HepG2 (cell line): Measurements from ENCODE around the gene MPV17L2. TPM values are rescaled to one million over a fixed set of nuclear protein-coding genes. Genes with fewer than 3 reads are reported as not detected.

Source experiments
- CEBPG ChIP-seq: IDR thresholded peaks from 2 replicates; pipeline ENCODE4 v1.6.1; 2016
- GLI4 ChIP-seq: sonication (generic); formaldehyde crosslinking; IDR thresholded peaks from 2 replicates; pipeline ENCODE4 v1.5.1; 2020; ENCODE audit warnings: missing genetic modification reagents, mild to moderate bottlenecking, moderate library complexity, borderline replicate concordance
- NCOA2 ChIP-seq: sonication (generic); formaldehyde crosslinking; IDR thresholded peaks from 2 replicates; pipeline ENCODE4 v1.8.0; 2022; ENCODE audit warnings: inconsistent platforms
- PPARG ChIP-seq: conservative IDR thresholded peaks from 2 replicates; pipeline ENCODE4 v1.6.1; 2016; ENCODE audit warnings: missing biosample characterization, missing genetic modification reagents
- RAD51 ChIP-seq: fragments of 450-650 bp; IDR thresholded peaks from 2 replicates; pipeline ENCODE4 v1.6.1; 2016; ENCODE audit warnings: borderline replicate concordance
- ZNF12 ChIP-seq: sonication (generic); formaldehyde crosslinking; IDR thresholded peaks from 2 replicates; pipeline ENCODE4 v1.5.0; 2020; ENCODE audit warnings: missing genetic modification reagents
- ZNF20 ChIP-seq: sonication (generic); formaldehyde crosslinking; IDR thresholded peaks from 2 replicates; pipeline ENCODE4 v1.4.0; 2020; ENCODE audit warnings: mild to moderate bottlenecking, moderate library complexity, missing genetic modification reagents
- ZNF350 ChIP-seq: sonication (generic); formaldehyde crosslinking; IDR thresholded peaks from 2 replicates; pipeline ENCODE4 v1.4.0; 2020; ENCODE audit warnings: mild to moderate bottlenecking, low read depth, missing genetic modification reagents, borderline replicate concordance
- ZNF431 ChIP-seq: sonication (generic); formaldehyde crosslinking; IDR thresholded peaks from 2 replicates; pipeline ENCODE4 v1.9.0; 2022; ENCODE audit warnings: missing genetic modification reagents, low read depth, mild to moderate bottlenecking, borderline replicate concordance
- ZNF543 ChIP-seq: sonication (generic); formaldehyde crosslinking; IDR thresholded peaks from 2 replicates; pipeline ENCODE4 v1.4.0; 2020; ENCODE audit warnings: mild to moderate bottlenecking, missing genetic modification reagents
- ZNF879 ChIP-seq: sonication (generic); formaldehyde crosslinking; IDR thresholded peaks from 2 replicates; pipeline ENCODE4 v1.8.1; 2023; ENCODE audit warnings: missing genetic modification reagents
- polyA plus RNA-seq, 8 experiments: library from polyadenylated mRNA; depleted of rRNA in 3 of 8; stranded (reverse) in 7 of 8; unstranded in 1 of 8; fragments of >200 nt; fragmentation: Illumina TruSeq in 4 of 8; extraction: Trizol in 4 of 8; gene quantifications; 2 replicates each; pipeline versions ENCODE4 v1.2.1 to v1.2.3, GENCODE V29; 2011 to 2016; ENCODE audit warnings: low read depth in 4 of 8, missing spikeins in 1 of 8, mixed read lengths in 1 of 8; ENCODE audit not compliant: insufficient read depth in 1 of 8
- total RNA-seq, 5 experiments: library from RNA; depleted of rRNA; stranded (reverse); fragments of >200 nt; fragmentation: Illumina TruSeq; extraction: Trizol; gene quantifications; 2 replicates each; pipeline ENCODE4 v1.2.3, GENCODE V29; 2016; ENCODE audit warnings: low read depth in 1 of 5
- TF ChIP-seq, protein P1 (sequence below), 2 experiments: sonication (generic) in 1 of 2; formaldehyde crosslinking in 1 of 2; IDR thresholded peaks; 2 replicates each; pipeline versions ENCODE4 v1.4.0 to v1.6.1; 2016 to 2020; ENCODE audit warnings: borderline replicate concordance in 1 of 2, low read depth in 1 of 2, mild to moderate bottlenecking in 1 of 2, missing genetic modification reagents in 1 of 2
- TF ChIP-seq, protein P2 (sequence below): sonication (generic); formaldehyde crosslinking; IDR thresholded peaks from 2 replicates; pipeline ENCODE4 v1.5.0; 2020; ENCODE audit warnings: mild to moderate bottlenecking, missing genetic modification reagents, borderline replicate concordance
- TF ChIP-seq, protein P3 (sequence below), 2 experiments: sonication (generic) in 1 of 2; formaldehyde crosslinking in 1 of 2; IDR thresholded peaks; 2 replicates each; pipeline versions ENCODE4 v1.6.1 to v1.9.0; 2014 to 2022; ENCODE audit warnings: antibody characterized with exemption in 1 of 2, borderline replicate concordance in 1 of 2, inconsistent platforms in 1 of 2, low read depth in 1 of 2, missing genetic modification reagents in 1 of 2

Gene MPV17L2
- total and polyA plus RNA-seq, 2 of the 13 experiments (the other 11 are each of a cell fraction or from before 2014, with no cell fraction given), result 13.6 to 16.7 TPM

DNA sequence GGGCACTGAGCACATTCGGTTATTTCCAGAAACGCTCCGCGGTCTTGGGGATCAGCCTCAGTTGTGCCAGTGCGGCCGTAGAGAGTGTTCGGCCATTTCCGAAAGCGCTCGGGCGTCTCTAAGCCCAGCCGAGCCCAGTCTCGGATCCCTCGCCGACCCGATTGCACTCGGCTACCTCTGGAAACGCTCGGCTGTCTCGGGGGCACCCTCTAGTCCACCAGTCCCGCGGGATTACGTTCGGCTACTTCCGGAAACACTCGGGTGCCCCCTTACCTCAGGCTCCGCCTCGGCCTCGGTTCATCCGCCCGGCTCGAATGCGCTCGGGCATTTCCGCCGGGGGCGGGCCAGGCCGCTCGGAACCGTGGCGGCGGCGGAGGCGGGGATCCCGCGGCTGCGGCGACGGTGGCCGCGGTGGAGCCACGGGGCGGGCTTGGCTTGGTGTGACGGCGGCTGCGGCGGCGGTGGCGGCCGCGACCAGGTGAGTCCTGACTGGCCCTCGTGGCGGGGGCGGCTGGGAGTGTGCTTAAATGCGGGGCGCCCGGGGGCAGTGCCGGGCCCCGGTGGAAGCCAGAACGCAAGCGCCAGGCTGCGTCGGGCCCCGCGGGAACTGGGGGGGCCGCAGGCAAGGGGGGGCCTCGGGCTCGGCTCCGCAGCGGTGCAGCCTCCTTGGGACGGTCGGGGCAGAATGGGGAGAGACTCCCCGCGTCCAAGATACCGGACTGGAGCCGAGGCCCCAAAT, 40.0 kb upstream of the MPV17L2 start, which contains the start of gene PIK3R2 (continued):
- TF ChIP-seq GLI4 (CRISPR knock-in tag), result no peak
- TF ChIP-seq CEBPG (CRISPR knock-in tag), result no peak
- TF ChIP-seq, protein P1, sequence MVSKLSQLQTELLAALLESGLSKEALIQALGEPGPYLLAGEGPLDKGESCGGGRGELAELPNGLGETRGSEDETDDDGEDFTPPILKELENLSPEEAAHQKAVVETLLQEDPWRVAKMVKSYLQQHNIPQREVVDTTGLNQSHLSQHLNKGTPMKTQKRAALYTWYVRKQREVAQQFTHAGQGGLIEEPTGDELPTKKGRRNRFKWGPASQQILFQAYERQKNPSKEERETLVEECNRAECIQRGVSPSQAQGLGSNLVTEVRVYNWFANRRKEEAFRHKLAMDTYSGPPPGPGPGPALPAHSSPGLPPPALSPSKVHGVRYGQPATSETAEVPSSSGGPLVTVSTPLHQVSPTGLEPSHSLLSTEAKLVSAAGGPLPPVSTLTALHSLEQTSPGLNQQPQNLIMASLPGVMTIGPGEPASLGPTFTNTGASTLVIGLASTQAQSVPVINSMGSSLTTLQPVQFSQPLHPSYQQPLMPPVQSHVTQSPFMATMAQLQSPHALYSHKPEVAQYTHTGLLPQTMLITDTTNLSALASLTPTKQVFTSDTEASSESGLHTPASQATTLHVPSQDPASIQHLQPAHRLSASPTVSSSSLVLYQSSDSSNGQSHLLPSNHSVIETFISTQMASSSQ (IDR thresholded peaks at IDR 0.05; ENCODE audit: low read depth), result no peak
- TF ChIP-seq, protein P1 (CRISPR knock-in tag; IDR thresholded peaks at IDR 0.05; ENCODE audit: borderline replicate concordance), result no peak; the same call in 1 of the 2 replicates
- no peak for TF ChIP-seq ZNF543 (CRISPR knock-in tag)
- no peak for TF ChIP-seq PPARG (CRISPR knock-in tag)
- no peak for TF ChIP-seq ZNF12 (CRISPR knock-in tag)
- no peak for TF ChIP-seq ZNF20
- TF ChIP-seq, protein P2, sequence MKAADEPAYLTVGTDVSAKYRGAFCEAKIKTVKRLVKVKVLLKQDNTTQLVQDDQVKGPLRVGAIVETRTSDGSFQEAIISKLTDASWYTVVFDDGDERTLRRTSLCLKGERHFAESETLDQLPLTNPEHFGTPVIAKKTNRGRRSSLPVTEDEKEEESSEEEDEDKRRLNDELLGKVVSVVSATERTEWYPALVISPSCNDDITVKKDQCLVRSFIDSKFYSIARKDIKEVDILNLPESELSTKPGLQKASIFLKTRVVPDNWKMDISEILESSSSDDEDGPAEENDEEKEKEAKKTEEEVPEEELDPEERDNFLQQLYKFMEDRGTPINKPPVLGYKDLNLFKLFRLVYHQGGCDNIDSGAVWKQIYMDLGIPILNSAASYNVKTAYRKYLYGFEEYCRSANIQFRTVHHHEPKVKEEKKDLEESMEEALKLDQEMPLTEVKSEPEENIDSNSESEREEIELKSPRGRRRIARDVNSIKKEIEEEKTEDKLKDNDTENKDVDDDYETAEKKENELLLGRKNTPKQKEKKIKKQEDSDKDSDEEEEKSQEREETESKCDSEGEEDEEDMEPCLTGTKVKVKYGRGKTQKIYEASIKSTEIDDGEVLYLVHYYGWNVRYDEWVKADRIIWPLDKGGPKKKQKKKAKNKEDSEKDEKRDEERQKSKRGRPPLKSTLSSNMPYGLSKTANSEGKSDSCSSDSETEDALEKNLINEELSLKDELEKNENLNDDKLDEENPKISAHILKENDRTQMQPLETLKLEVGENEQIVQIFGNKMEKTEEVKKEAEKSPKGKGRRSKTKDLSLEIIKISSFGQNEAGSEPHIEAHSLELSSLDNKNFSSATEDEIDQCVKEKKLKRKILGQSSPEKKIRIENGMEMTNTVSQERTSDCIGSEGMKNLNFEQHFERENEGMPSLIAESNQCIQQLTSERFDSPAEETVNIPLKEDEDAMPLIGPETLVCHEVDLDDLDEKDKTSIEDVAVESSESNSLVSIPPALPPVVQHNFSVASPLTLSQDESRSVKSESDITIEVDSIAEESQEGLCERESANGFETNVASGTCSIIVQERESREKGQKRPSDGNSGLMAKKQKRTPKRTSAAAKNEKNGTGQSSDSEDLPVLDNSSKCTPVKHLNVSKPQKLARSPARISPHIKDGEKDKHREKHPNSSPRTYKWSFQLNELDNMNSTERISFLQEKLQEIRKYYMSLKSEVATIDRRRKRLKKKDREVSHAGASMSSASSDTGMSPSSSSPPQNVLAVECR (CRISPR knock-in tag), result peak; percentile 5; the same call in 1 of the 2 replicates
- TF ChIP-seq ZNF879 (CRISPR knock-in tag), result no peak
- TF ChIP-seq ZNF350 (CRISPR knock-in tag), result peak; percentile 49; the same call in 1 of the 2 replicates
- TF ChIP-seq, protein P3, sequence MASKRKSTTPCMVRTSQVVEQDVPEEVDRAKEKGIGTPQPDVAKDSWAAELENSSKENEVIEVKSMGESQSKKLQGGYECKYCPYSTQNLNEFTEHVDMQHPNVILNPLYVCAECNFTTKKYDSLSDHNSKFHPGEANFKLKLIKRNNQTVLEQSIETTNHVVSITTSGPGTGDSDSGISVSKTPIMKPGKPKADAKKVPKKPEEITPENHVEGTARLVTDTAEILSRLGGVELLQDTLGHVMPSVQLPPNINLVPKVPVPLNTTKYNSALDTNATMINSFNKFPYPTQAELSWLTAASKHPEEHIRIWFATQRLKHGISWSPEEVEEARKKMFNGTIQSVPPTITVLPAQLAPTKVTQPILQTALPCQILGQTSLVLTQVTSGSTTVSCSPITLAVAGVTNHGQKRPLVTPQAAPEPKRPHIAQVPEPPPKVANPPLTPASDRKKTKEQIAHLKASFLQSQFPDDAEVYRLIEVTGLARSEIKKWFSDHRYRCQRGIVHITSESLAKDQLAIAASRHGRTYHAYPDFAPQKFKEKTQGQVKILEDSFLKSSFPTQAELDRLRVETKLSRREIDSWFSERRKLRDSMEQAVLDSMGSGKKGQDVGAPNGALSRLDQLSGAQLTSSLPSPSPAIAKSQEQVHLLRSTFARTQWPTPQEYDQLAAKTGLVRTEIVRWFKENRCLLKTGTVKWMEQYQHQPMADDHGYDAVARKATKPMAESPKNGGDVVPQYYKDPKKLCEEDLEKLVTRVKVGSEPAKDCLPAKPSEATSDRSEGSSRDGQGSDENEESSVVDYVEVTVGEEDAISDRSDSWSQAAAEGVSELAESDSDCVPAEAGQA (IDR thresholded peaks at IDR 0.05; ENCODE audit: low read depth), result no peak
- TF ChIP-seq, protein P3 (CRISPR knock-in tag; IDR thresholded peaks at IDR 0.05; ENCODE audit: borderline replicate concordance), result no peak
- TF ChIP-seq RAD51, result no peak
- no peak for TF ChIP-seq ZNF431 (CRISPR knock-in tag)
- no peak for TF ChIP-seq NCOA2 (CRISPR knock-in tag)
